Mucosa of descending colon (tissue), 3 donors: ENCODE data around the gene RAB44. TPM values are rescaled to one million over a fixed set of nuclear protein-coding genes. Genes with fewer than 3 reads are reported as not detected.
A peak's percentile ranks its signal among the peaks of the same experiment; 100 is the strongest.

Experiments used
- ATAC-seq: fragments of 200-7000 bp; cut with Tn5 transposase; one replicate; pipeline ENCODE4 v1.9.1; 2020; ENCODE audit warnings: mild to moderate bottlenecking, moderate library complexity
- DNase-seq, 3 donors: peaks; one replicate each; pipeline ENCODE4 v3.0.0-alpha.2; 2020
- H3K36me3 ChIP-seq: fragments of 200-600 bp; one replicate; pipeline ENCODE4 v1.8.0; 2021; ENCODE audit warnings: low read depth, mild to moderate bottlenecking
- H3K4me1 ChIP-seq: fragments of 200-600 bp; one replicate; pipeline ENCODE4 v1.8.0; 2021; ENCODE audit warnings: low read depth, mild to moderate bottlenecking
- H3K4me3 ChIP-seq: fragments of 200-600 bp; one replicate; pipeline ENCODE4 v1.8.0; 2021; ENCODE audit warnings: mild to moderate bottlenecking
- H3K9me3 ChIP-seq: fragments of 200-600 bp; one replicate; pipeline ENCODE4 v1.8.0; 2021; ENCODE audit warnings: mild to moderate bottlenecking
- CTCF ChIP-seq: fragments of 200-600 bp; IDR thresholded peaks from one replicate; pipeline ENCODE4 v1.8.0; 2022; ENCODE audit warnings: antibody characterized with exemption, mild to moderate bottlenecking
- intact Hi-C, 2 donors: fragments of 100-400 bp; cut with DNase I in 1 of 2; cut with micrococcal nuclease in 1 of 2; formaldehyde crosslinking; loops; one replicate each; pipeline versions ENCODE4 v1.11.0 to v1.11.1; 2022; cut with DNase I, micrococcal nuclease
- total RNA-seq, 3 donors: library from RNA; stranded (reverse); fragmentation: NEBNext Ultra II Directional in 2 of 3; extraction: Animal tissue kit (Norgen Biotek cat#: 25700) in 2 of 3; gene quantifications; one replicate each; pipeline versions ENCODE4 v1.2.1 to v1.2.4, GENCODE V29; 2021 to 2023
- donor health status: DM: no; HTN: no; CAD: no; lungs with moderate emphysema.
- donor health status: DM: no; HTN: no; CAD: no.
- donor health status: DM: no; HTN: yes; CAD: no.

RAB44 gene
- total RNA-seq, 3 donors from 2014 or later, result 0.32 to 0.53 (median 0.32) TPM

DNA sequence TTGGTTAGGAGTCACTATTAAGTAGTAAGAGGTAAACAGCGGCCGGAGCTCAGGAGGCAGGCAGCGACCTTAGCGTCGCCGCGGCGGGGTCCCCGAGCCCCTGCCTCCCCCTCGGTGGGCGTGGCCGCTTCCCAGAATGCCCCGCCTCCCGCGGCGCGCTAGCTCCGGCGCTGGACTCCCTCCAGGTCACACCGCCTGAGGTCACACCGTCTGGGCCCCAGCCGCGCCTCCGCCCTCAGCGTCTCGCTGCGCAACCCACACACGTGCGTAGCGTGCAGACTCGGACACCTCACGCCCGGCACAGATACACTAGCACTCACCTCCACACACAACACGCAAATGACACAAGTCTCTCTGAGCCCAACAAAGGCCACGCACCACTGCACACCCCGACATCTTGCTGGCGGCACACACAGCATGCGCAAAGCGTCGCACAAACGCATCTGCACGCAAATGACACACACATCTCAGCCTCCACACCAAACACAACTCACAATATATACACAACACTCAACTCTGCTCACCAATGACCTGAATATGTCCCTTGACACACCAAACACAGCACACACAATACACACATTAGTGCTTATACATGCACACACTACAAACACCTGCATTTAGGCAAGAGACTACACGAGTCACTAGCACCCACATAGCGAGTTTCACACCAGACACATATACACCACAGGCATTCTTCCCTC lies 36.7 kb upstream of the RAB44 start:
- no peak for TF ChIP-seq CTCF
- no peak overlapping the region for H3K4me3 ChIP-seq

DNA sequence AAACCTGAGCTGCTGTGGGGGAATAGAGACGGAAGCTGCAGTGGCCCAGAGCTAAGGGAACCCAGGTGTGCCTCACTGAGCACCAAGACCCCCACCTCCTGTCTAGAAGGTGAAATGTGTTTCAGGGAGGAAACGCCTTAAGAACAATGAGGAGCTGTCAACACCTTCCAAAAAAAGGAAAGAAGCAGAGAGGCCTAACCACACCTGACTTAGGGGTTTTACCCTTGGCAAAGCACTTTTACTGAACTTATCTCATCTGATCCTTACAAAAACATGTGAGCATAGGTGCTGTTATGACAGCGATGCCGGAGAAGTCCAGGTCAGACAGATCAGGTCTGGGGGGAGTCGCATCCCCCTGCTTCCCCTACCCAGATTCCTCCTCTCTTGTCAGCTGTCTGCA lies 35.2 kb upstream of the RAB44 start:
- no peak for TF ChIP-seq CTCF
- intact Hi-C loops, result no loop called here
- DNase-seq (no peak), ATAC-seq (no peak)
- Histone ChIP-seq H3K9me3 (no peaks in the 10 kb centered on the region), H3K4me1 (peaks cover 14% of the 10 kb centered on the region), H3K36me3 (no peaks in the 10 kb centered on the region), H3K4me3 (no peak overlapping the region)

More for the DNA sequence above, 36.7 kb upstream of the RAB44 start:
- Histone ChIP-seq H3K4me1 (peaks cover 14% of the 10 kb centered on the region), H3K36me3 (no peaks in the 10 kb centered on the region), H3K9me3 (no peaks in the 10 kb centered on the region)
- intact Hi-C loops, result no loop called here
- ATAC-seq (peak; percentile 85), DNase-seq (peak; percentile 72 to 82 (median 80))

DNA sequence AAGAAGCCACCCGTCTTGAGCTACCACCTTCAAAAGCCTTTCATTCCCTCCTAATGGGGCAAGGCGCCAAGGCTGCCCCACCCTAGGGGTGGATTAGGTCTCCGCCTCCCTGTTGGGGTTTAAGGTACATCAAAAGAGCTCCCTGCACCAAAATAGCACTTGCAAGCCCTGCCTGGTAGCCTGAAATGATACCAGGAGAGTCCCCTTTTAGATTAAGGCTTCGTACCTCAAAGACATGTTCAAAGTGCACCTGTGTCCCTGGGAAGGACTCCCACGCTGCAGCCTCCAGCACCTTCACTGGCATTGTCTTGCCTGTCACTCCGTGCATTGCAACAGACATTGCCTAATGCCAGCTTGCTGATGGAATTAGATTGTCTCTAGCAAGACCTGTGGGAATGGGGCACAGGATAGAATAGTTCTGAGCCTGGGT lies 34.8 kb upstream of the RAB44 start:
- ATAC-seq, result peak; percentile 44
- Histone ChIP-seq H3K36me3 (no peaks in the 10 kb centered on the region), H3K4me3 (no peak overlapping the region), H3K4me1 (peaks cover 14% of the 10 kb centered on the region), H3K9me3 (no peaks in the 10 kb centered on the region)
- peak in 1 of 3 donors; percentile 75 for DNase-seq
- TF ChIP-seq CTCF, result no peak
- intact Hi-C loops, result no loop called here

- Histone ChIP-seq H3K9me3 (no peaks in the 10 kb centered on the region), H3K4me1 (peaks cover 14% of the 10 kb centered on the region), H3K36me3 (no peaks in the 10 kb centered on the region), H3K4me3 (no peak overlapping the region)
- DNase-seq (no peak), ATAC-seq (no peak)
- no peak for TF ChIP-seq CTCF
- intact Hi-C loops, result no loop called here
Observed at GRCh38 chr6:36663504-36664446, 33.9 kb upstream of the RAB44 start.

- intact Hi-C loops, result no loop called here
- no peaks in the 10 kb centered on the region for H3K9me3 ChIP-seq
- DNase-seq, result no peak
- ATAC-seq, result no peak
- no peak overlapping the region for H3K4me3 ChIP-seq
- peaks cover 14% of the 10 kb centered on the region for H3K4me1 ChIP-seq
- no peaks in the 10 kb centered on the region for H3K36me3 ChIP-seq
- no peak for TF ChIP-seq CTCF
Observed at GRCh38 chr6:36665180-36665579, 32.4 kb upstream of the RAB44 start.
